Glomerular visceral epithelial cell (primary cell): ENCODE measurements around the gene TBL3.

ENCODE experiments used
- DNase-seq: peaks from one replicate; pipeline ENCODE4 v3.0.0-alpha.2; 2016; ENCODE audit errors: extremely low spot score

The TBL3 gene

DNA sequence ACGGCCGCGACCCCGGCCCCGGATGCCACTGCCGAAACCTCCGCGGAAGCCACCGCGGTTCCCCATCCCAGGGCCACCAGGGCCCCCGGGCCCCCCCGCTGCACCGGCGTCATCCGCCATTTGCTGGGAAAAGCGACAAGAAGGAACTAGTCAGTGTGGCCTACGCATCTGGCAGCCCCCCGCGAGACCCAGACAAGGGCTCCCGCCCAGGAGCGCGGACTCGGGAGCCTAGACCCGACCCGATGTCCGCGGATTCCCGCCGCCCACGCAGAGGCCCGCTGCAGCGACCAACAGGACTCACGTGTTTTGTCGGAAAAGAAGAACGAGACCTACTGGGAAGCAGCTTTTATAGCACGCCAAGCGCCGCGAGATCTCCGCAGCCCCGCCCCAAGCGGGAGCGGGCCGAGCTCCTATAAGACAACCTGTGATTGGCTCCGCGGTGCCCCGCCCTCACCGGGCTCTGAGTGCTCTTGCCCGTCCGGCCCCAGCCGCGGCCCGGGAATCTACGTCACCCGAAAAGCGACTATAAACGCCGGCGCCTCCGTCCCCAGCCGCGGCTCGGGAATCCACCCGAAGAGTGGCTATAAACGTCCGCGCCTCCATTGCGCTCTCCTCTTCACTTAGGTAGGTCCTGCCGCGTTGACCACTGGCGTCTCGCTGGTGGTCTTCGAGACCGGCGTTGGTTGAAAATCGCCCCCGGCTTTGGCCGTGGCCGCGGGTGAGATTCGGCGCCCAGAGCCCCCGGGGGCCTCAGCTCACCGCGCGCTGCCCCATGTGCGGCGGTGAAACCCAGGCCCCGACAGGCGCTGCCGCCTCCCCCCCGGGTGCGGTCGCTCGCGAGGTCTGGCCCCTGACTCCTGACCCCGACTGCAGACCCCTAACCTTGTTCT is 7.1 kb upstream of the TBL3 start, which contains the start of gene RPS2:
Gene RPS2, minus strand, starts transcription at position 321 of the 890 bp plus-strand sequence. Its CDS starts 201 bp downstream, at position 120.
- peak; percentile 98 for DNase-seq

DNA sequence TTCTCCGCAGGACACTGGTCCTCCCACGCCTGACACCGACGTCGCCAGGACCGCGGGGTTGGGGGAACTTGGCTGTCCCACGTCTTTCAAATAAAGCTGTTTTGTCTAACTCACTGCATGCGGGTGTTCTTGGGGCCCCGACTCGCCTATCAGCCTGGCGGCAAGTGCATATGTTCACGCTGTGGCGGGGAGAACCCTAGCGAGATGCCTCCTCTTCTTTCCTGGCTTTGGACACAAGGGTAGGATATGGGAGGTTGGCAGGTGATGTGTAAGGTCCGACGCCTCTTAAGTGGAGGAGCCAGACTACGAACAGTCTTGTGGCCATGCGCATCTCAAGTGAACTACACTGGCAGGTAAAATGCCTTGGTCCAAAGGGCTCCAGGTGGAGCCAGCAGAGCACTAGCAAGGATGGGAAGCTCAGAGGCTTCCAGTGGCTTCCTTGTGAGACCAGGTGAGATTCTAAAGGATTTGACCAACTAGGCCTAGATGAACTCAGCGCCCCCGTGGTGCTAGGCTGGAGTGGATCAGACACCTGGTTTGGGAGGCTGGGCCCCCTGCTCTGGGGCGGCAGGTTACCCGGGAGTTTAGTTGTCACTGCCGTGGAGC is 6.4 kb upstream of the TBL3 start:
- DNase-seq, result no peak

DNA sequence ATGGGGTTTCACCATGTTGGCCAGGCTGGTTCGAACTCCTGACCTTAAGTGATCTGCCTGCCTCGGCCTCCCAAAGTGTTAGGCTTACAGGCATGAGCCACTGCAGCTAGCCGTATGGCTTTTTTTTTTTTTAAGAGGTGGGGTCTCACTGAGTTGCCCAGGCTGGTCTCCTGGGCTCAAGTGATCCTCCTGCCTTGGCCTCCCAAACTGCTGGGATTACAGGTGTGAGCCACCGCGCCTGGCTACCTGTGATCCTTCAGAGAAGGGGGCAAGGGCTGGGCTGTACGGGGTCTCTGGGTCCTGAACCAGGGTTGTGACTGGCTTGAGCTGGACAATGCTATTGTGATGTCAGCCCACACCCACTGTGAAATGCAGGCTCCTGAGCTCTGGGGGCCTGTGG is 5.4 kb upstream of the TBL3 start, which contains the start of gene RNF151:
Gene RNF151, plus strand, starts transcription at position 397 of the 400 bp plus-strand sequence. CDS start 26 bp downstream, outside the sequence.
- DNase-seq, result no peak

DNA sequence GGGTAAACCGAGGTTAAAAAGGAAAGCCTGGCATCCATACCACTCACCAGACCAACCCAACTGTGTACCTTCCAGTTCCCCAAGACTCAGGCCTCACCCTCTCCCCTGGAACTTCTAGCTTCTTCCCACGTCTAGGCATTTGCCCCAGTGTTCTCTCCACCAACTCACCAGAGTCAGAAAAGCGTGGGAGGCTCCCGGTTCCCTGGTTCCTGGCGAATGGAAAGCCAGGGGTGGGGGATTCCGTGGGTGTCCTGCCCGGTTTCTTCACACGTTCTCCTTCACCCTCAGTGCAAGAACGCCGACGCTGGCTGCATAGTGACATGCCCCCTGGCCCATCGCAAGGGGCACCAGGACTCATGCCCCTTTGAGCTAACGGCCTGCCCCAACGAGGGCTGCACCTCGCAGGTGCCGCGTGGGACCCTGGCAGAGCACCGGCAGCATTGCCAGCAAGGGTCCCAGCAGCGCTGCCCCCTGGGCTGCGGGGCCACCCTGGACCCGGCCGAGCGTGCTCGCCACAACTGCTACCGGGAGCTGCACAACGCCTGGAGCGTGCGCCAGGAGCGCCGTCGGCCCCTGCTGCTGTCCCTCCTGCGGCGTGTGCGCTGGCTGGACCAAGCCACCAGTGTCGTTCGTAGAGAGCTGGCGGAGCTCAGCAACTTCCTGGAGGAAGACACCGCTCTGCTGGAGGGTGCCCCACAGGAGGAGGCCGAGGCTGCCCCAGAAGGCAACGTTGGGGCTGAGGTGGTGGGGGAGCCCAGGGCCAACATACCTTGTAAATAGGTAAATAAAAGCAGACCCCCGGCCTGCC is 3.5 kb upstream of the TBL3 start:
- DNase-seq, result no peak

DNA sequence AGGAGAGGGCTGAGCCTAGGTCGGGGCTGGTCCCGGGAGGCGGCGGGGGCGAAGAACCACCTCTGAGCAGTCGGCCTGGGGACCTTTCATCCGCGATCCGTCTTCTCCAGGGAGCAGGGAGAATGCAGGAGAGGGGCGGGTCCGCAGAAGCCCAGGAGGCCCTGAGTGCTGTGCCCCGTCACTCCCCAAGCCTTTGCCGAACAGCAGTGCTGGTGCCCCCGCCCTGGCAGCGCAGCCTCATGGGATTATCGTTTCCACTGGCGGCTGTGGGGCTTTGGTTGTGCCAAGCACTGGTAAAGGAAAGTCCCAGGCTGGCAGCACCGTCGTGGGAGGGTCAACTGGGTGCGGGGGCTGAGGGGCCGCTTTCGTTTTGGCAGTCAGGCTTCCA is 631 bp downstream of the TBL3 start:
- DNase-seq, result no peak

DNA sequence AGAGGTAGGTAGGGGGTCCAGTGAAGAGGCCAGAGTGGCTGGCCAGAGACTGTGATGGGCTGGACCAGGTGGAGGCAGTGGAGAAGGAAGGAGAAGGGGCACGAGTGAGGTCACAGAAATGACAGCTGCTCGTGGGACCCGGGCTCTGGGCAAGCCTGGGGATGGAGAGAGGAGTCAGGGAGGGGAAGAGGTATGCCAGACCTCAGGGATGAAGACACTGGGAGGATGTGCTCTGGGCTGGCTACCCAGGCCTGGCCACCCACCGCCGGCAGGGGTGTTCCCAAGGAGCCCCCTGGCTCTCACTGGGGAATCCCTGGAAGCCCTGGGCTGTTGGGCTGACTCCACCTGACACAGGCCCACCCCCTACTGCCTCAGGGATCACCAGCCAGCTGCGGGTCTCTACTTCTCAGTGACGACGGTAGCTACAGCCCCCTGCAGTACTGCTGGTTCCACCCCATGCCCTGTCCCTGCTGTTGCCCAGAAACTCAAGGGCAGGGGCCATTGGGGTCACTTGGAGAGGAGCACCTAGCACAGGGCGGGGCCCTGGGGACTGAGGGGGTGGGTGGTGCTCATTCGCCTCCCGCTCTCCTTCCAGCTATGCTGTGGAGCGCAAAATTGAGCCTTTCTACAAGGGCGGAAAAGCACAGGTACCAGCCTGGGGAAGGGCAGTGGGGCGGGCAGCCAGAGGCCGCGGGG is 1.8 kb downstream of the TBL3 start:
- no peak for DNase-seq

DNA sequence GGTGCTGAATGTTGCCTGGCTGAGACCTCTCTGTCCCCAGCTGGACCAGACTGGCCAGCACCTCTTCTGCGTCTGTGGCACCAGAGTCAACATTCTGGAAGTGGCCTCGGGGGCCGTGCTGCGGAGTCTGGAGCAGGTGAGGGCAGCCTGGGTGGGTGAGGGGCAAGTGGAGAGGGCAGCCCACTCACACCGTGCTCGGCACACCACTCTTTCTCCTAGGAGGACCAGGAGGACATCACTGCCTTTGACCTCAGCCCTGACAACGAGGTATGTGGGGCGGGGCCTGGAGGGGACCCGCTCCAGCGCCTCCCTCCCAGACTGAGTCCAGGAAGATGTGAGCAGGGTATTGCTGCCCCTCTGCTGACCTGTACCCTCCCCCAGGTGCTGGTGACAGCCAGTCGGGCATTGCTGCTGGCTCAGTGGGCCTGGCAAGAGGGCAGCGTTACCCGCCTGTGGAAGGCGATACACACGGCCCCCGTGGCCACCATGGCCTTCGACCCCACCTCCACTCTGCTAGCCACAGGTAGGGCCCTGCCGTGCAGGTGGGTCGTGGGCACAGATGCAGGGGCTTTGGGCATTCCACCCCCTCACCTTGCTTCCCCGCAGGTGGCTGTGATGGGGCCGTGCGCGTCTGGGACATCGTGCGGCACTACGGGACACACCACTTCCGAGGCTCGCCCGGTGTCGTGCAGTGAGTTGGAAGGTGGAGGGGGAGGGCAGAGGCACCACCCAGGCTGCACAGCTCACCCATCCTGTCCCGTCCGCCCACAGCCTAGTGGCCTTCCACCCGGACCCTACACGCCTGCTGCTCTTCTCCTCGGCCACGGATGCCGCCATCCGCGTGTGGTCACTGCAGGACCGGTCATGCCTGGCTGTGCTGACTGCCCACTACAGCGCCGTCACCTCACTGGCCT is 2.6 kb downstream of the TBL3 start:
- DNase-seq, result no peak

DNA sequence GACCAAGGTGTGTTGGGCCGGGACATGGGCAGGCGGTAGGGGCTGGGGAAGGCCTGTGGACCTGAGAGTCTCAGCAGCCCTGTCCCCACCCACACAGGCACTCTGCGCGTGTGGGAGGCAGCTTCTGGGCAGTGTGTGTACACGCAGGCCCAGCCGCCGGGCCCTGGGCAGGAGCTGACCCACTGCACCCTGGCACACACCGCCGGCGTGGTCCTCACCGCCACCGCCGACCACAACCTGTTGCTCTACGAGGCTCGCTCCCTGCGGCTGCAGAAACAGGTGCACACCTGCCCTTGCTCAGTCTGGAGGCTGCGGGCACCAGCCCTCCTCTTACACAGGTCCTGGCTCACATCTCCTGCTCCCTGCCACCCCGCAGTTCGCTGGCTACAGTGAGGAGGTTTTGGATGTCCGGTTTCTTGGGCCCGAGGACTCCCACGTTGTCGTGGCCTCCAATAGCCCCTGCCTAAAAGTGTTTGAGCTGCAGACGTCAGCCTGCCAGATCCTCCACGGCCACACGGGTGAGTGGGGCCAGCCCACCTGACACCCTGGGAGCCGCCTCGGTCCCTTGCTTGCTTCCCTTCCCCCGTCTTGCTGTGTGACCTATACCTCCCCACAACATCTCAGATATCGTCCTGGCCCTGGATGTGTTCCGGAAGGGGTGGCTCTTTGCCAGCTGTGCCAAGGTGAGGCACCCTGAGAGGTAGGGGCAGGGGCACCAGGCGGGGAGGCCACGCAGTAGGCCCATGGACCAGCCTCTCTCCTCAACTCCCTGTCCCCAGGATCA is 3.8 kb downstream of the TBL3 start:
- no peak for DNase-seq

DNA sequence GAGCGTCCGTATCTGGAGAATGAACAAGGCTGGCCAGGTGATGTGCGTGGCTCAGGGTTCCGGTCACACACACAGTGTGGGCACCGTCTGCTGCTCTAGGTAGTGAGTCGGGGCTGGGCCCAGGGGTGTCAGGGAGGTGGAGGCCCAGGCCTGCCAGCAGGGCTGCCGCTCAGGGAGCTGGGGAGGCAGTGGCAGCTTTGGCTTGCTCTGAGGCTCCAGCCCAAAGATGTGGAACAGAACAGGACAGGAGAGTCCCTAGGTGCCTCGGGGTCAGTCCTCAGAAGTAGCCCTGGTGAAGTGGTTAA is 4.3 kb downstream of the TBL3 start:
- DNase-seq, result no peak

DNA sequence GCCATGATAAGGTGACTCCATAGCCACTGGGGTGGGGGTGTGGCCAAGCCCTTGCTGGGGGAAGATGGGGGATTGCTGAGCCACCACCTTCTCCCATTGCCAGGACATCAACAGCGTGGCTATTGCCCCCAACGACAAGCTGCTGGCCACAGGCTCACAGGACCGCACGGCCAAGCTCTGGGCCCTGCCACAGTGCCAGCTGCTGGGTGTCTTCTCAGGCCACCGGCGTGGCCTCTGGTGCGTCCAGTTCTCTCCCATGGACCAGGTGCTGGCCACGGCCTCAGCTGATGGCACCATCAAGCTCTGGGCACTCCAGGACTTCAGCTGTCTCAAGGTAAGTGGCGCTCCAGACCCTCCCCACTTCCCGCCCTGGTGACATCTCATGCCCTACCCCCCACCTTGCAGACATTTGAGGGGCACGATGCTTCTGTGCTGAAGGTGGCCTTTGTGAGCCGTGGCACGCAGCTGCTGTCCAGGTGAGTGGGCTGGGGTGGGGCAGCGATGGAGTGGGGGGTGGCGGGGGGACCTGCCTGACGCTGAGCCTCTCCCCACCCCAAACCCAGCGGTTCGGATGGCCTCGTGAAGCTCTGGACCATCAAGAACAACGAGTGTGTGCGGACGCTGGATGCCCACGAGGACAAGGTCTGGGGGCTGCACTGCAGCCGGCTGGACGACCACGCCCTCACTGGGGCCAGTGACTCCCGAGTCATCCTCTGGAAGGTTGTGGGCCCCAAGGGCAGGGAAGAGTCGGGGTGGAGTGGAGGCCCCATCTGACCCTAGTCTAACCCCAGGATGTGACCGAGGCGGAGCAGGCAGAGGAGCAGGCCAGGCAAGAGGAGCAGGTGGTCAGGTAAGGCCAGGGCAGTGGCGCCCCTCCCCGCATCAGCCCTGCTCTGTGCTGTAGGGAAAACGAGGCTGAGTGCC is 5.4 kb downstream of the TBL3 start:
- no peak for DNase-seq

DNA sequence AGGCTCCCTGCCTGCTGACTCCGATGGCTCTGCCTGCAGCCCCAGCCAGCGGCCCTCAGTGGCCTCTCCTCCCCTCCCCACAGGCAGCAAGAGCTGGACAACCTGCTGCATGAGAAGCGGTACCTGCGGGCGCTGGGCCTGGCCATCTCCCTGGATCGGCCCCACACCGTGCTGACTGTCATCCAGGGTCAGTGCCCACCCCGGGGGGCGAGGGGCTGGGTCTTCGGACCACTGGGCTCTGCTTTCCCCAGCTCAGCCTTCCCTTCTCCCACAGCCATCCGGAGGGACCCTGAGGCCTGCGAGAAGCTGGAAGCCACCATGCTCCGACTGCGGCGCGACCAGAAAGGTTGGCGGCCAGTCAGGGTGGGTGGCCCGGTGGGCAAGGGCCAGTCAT is 6.0 kb downstream of the TBL3 start:
- no peak for DNase-seq

DNA sequence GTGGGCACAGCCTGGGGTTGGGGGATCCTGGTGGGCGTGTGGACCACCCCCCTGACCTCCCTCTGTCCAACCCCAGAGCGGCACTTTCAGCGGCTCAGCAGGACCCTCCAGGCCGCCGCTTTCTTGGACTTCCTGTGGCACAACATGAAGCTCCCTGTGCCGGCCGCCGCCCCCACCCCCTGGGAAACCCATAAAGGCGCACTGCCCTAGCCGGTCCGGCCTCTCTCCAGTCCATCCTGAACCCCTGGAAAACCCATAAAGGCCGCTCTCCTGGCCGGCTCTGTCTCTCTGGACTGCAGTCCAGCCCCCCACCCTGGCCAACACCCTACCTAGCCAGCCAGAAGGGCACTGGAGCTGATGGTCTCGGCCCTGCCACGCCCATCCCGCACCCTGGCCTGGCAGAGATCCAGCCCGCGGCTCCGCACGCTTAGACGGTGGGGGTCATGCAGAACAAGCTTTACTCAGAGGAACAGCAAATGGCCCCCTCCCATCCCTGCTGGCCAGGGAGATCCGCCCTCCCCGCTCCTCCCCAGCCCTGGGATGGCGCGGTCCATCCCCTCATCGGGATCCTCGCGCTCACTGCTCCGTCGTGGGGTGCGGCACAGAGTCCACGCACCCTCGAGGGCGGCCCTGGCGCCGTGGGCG is 6.7 kb downstream of the TBL3 start:
- no peak for DNase-seq

DNA sequence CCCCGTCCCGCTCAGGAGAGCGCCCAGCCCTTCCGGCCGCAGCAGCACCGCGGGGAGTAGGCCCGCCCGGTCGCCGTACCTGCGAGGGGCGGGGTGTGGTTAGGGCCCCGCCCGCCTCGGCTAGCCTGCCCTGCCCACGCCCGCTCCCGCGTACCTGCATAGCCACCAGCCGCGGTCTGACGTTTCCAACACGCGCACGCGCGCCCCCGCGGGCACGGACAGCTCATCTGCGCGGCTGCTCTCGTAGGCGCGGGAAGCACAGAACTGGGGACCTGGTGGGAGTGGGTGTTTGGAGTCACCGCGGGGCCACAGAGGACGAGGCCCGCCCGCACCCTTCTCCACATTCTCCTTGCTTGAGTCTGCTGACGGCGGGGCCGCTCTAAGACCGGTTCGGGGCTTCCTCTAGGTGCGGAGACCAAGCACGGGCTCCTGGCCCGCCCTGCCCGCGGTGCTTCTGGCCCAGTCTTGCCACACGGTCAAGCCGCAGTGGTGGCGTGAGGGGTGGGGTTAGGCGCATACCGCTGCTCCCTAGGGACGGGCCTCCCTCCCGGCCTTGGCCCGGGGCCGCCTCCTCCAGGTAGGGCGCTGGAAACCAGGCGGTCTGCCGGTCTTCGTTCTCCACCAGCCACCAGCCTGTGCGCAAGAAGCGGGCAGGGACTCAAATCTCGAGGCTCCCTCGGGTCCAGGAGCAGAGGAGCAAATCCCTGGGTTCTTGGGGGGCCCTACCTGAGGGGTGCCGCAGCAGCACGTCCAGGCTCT is 7.6 kb downstream of the TBL3 start:
- no peak for DNase-seq

DNA sequence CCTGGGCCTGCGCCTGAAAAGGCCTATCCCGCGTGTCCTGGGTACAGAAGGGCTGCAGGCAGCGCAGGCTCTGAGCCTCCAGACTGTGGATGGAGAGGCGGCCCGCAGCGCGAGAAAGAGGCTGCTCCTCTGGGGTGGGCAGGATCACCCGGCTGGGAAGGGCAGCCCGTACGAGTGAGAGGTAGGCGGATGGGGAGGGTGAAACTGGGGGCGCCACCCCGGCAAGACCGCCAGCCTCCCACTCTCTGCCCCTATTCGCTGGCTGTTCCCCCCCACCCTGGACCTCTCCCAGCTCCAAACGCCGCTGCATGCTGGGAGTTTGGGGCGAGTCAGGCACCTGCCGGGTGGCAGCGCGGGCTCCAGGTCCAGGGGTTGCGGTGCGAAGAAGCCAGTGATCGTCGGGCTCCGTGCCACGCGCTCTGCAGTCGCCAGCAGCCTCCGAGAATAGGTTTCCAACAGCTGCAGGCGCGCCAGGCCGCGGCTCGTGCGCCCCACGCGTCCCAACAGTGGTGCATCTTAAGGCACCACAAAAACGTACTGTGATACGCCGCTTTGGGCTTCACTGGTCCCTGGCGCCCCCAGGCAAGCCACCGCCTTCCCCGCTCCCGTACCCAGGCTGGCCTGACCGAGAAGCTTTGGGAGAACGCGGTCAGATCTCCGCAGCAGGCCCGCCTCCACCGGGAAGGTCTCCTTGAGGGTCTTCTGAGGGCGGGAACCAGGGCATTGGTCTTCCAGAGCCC is 8.3 kb downstream of the TBL3 start:
- DNase-seq, result no peak

DNA sequence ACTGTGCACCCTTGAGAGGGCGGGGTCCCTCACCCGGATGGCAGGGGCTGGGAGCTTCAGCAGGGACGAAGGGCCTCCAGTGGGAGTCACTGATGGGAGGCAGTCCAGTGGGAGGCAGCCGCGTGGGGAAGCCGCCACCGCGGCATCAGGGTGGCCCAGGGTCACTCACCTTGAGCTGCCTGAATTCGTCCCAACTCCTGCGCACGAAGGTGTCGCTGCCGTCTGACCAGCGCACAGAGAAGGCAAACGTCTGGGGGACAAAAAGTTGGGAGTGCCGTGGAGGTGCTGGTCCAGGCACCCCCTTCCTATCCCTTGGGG is 8.9 kb downstream of the TBL3 start:
- no peak for DNase-seq

DNA sequence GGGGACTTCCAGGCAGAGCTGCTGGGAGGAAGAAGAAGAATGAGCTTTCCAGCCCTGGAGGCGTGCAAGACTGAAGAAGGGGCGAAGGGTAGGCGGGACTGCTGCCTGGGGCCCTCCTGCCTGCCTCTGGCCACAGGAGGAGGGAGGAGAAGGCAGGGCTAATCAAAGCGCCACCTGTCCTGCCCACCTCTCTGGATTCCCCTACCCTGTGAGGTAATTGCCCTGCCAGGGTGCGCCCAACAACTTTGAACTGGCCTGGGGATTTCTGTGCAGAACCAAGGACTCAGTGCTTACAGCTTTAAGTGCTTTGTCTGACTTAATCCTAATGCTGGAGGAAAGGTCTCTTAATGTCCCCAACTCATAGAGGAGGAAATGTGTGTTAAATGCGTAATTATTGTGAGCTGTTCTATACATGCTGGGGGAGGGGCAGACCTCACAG is 9.6 kb downstream of the TBL3 start, which contains the start of gene NOXO1:
Gene NOXO1, minus strand, starts transcription at position 72 of the 439 bp plus-strand sequence. CDS start 290 bp downstream, outside the sequence.
- DNase-seq, result no peak

DNA sequence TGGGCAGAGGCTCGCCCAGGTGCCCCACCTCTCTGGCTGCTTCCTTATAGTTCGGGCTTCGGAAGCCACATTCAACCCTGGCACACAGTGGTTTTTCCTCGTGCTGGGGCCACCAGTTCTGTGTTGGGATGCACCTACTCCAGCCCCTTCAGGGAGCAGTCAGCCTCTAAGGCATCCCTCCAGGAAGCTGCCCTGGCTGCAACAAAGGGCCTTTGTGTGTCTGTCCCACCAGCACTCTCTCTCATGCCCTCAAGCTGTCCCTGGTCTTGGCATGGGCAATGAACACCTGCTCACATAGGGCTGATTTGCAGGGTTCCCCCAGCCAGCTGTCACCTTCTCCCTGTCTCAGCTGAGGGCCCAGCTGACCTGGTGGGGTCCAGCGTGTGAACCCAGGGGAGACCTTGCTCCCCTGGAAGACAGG is 10.2 kb downstream of the TBL3 start:
- DNase-seq, result no peak
